Mesendoderm (in vitro differentiated cells): Measurements from ENCODE around the gene FBXO48.

ENCODE experiments used
- DNase-seq: peaks from one replicate; pipeline ENCODE4 v3.0.0; 2013
- H2AK5ac ChIP-seq: 2 replicates; pipeline ENCODE4 v1.6.1; 2013; ENCODE audit warnings: low read length, inconsistent platforms
- H2BK120ac ChIP-seq: 2 replicates; pipeline ENCODE4 v1.6.1; 2013; ENCODE audit warnings: low read depth, mild to moderate bottlenecking, low read length, moderate library complexity, mixed read lengths
- H2BK15ac ChIP-seq: replicated peaks from 2 replicates; pipeline ENCODE4 v1.6.1; 2013; ENCODE audit warnings: low read depth, mild to moderate bottlenecking, moderate library complexity
- H2BK5ac ChIP-seq: 2 replicates; pipeline ENCODE4 v1.6.1; 2013; ENCODE audit warnings: low read length, inconsistent platforms
- H3K18ac ChIP-seq: 2 replicates; pipeline ENCODE4 v1.6.1; 2013; ENCODE audit warnings: mild to moderate bottlenecking, low read length, mixed read lengths
- H3K23ac ChIP-seq: one replicate; pipeline ENCODE4 v1.6.1; 2013; ENCODE audit warnings: low read length
- H3K27ac ChIP-seq: 2 replicates; pipeline ENCODE4 v1.5.1; 2013; ENCODE audit warnings: low read depth, mild to moderate bottlenecking, inconsistent platforms, low read length, moderate library complexity
- H3K27me3 ChIP-seq: 2 replicates; pipeline ENCODE4 v1.6.1; 2013; ENCODE audit warnings: low read length, control low read depth, mild to moderate bottlenecking, inconsistent platforms; ENCODE audit not compliant: insufficient read depth, poor library complexity
- H3K36me3 ChIP-seq: 2 replicates; pipeline ENCODE4 v1.6.1; 2013; ENCODE audit warnings: low read length, inconsistent platforms; ENCODE audit not compliant: control insufficient read depth, insufficient read depth
- H3K4ac ChIP-seq: one replicate; pipeline ENCODE4 v1.6.1; 2013; ENCODE audit warnings: low read depth, mild to moderate bottlenecking, low read length, moderate library complexity
- H3K4me1 ChIP-seq: 2 replicates; pipeline ENCODE4 v1.6.1; 2013; ENCODE audit warnings: low read depth, low read length, inconsistent platforms; ENCODE audit not compliant: control insufficient read depth
- H3K4me2 ChIP-seq: 2 replicates; pipeline ENCODE4 v1.6.1; 2013; ENCODE audit warnings: low read length
- H3K4me3 ChIP-seq: 2 replicates; pipeline ENCODE4 v1.5.1; 2013; ENCODE audit warnings: mild to moderate bottlenecking, low read length
- H3K56ac ChIP-seq: one replicate; pipeline ENCODE4 v1.6.1; 2013; ENCODE audit warnings: low read length
- H3K79me1 ChIP-seq: 2 replicates; pipeline ENCODE4 v1.6.1; 2013; ENCODE audit warnings: low read length, inconsistent platforms
- H3K79me2 ChIP-seq: 2 replicates; pipeline ENCODE4 v1.6.1; 2013; ENCODE audit warnings: mild to moderate bottlenecking, low read length; ENCODE audit not compliant: control insufficient read depth, insufficient read depth
- H3K9ac ChIP-seq: 2 replicates; pipeline ENCODE4 v1.6.1; 2013; ENCODE audit warnings: low read length, inconsistent platforms
- H4K5ac ChIP-seq: one replicate; pipeline ENCODE4 v1.6.1; 2013; ENCODE audit warnings: low read length
- H4K8ac ChIP-seq: one replicate; pipeline ENCODE4 v1.6.1; 2013; ENCODE audit warnings: low read depth, mild to moderate bottlenecking, control low read depth, low read length, moderate library complexity
- WGBS: extraction: QIAGEN DNeasy Blood & Tissue Kit; methylation state at CpG from one replicate; pipeline ENCODE4 v1.1.7; 2013; ENCODE audit warnings: low lambda C conversion rate, missing lambda C conversion rate; ENCODE audit not compliant: insufficient coverage; ENCODE audit errors: extremely low coverage; 5-methylcytosine and 5-hydroxymethylcytosine counted together

The FBXO48 gene

DNA sequence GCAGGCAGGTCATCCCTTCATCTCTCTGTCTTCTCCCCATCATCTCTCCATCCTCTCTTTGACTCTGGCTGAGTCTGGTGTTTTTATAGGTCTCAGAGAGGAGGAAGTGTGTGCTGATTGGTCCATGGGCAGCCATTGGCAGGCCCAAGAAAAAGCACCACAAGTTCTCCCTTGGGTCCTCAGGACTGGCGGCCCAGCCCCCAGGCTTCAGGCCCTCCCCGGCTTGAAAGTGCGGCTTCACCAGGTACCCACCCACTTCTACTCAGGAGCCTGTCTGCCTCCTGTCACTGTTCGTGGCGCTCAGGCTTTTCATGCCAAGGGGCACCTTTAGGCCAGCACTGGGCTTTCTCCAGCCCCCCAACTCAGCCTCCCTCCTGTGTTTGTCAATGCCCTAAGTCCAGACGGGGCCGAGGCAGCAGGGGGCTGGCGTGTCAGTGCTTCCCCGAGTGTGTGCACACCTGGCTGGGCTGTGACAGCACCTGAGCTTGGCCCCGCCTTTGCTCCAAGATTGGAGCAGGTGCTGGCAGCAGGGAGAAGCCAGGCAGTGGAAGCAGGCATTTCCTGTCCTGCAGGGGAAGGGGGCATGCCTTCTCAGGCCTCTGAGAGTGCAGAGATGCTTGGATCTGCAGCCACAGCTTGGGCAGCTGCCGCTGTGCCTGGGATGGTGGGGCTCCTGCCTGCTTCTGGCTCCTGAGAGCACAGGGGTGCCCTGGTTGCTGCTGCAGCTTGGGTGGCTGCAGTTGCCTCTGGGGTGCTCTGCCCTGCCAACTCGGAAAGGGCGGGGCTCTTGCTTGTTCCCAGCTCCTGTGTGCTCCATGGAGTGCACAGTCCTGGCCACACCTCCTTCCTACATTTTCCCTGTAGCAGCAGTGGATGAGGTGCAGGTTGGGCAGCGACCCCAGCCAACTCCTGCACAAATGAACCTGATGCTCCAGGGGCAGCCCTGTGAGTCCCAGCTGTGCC, 34.1 kb downstream of the FBXO48 start:
- Histone ChIP-seq H3K4ac (no peak overlapping the region), H4K8ac (no peak overlapping the region), H3K27ac (no peak overlapping the region), H3K79me1 (no peaks in the 10 kb centered on the region), H2BK5ac (no peak overlapping the region), H3K4me3 (no peak overlapping the region), H3K36me3 (no peaks in the 10 kb centered on the region), H3K4me1 (peaks cover 2% of the 10 kb centered on the region), H4K5ac (no peak overlapping the region), H3K9ac (no peak overlapping the region), H3K23ac (no peak overlapping the region), H2BK15ac (no peak overlapping the region), H3K79me2 (no peaks in the 10 kb centered on the region), H3K27me3 (no peaks in the 10 kb centered on the region), H3K56ac (no peak overlapping the region), H3K18ac (no peak overlapping the region), H2BK120ac (no peak overlapping the region), H3K4me2 (no peak overlapping the region), H2AK5ac (no peak overlapping the region)
- no peak for DNase-seq
- WGBS: no CpG with 5 or more reads among the region's 14 CpGs

DNA sequence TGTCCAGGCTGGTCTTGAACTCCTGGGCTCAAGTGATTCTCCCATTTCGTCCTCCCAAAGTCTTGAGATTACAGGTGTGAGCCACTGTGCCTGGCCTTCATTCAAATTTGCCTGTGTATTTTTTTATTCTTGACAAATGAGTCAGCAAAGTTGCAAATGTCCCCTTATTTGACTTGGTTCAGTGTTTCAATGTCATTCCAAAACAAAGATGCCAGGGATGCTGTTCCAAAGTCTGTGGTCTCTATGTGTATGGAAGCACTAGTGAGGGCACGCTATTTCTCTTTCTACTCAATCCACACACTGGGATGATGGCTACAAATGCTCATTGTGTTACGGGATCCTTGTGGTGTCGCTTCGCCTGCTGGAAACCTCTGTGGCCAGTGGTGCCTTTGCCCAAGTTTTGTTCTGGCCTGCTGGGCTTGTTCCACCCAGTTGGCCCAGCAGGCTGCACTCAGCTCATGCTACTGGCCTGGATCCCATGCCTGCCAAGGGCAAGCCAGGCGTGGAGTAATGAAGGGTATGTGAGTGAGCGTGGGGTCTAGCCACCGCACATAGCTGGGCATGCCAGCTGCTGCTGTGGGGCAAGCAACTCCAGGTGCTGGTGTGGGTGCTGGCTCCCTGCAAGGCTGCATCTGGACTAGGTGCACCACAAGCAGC, 35.6 kb downstream of the FBXO48 start:
- Histone ChIP-seq H3K9ac (no peak overlapping the region), H4K5ac (no peak overlapping the region), H2BK15ac (no peak overlapping the region), H3K27ac (no peak overlapping the region), H2AK5ac (no peak overlapping the region), H3K79me1 (no peaks in the 10 kb centered on the region), H3K4me3 (no peak overlapping the region), H3K4me2 (no peak overlapping the region), H4K8ac (no peak overlapping the region), H2BK5ac (no peak overlapping the region), H3K18ac (no peak overlapping the region), H3K23ac (no peak overlapping the region), H3K4me1 (peaks cover 2% of the 10 kb centered on the region), H3K79me2 (no peaks in the 10 kb centered on the region), H3K56ac (no peak overlapping the region), H3K36me3 (no peaks in the 10 kb centered on the region), H2BK120ac (no peak overlapping the region), H3K4ac (no peak overlapping the region), H3K27me3 (no peaks in the 10 kb centered on the region)
- WGBS: no CpG with 5 or more reads among the region's 8 CpGs
- no peak for DNase-seq

DNA sequence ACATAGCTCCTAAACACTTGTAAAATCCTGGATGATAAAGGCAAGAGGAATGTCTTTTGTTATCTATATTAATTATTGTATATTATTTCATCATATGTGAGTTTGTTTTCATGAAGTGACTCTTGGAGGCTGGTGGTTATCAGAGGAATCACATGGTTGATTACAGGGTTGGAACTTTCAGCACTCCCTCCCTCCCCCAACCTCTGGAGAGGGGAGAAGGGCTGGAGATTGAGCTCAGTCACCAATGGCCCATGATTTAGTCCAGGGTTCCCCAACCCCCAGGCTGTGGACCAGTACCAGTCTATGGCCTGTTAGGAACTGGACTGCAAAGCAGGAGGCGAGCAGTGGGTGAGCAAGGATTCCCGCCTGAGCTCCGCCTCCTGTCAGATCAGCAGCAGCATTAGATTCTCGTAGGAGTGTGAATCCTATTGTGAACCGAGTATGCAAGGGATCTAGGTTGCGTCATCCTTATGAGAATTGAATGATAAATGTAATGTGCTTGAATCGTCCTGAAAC, 37.7 kb downstream of the FBXO48 start:
- no peak overlapping the region for H3K27ac ChIP-seq
- DNase-seq: no peak
- no peak overlapping the region for H3K4me2 ChIP-seq
- H2BK15ac ChIP-seq: no peak overlapping the region
- H3K9ac ChIP-seq: no peak overlapping the region
- no peaks in the 10 kb centered on the region for H3K79me1 ChIP-seq
- peaks cover 2% of the 10 kb centered on the region for H3K4me1 ChIP-seq
- H3K4ac ChIP-seq: no peak overlapping the region
- no peak overlapping the region for H4K8ac ChIP-seq
- H2BK120ac ChIP-seq: no peak overlapping the region
- H4K5ac ChIP-seq: no peak overlapping the region
- H3K56ac ChIP-seq: no peak overlapping the region
- H2BK5ac ChIP-seq: no peak overlapping the region
- no peak overlapping the region for H3K23ac ChIP-seq
- no peaks in the 10 kb centered on the region for H3K79me2 ChIP-seq
- whole genome bisulfite sequencing: no CpG with 5 or more reads among the region's 7 CpGs
- no peak overlapping the region for H3K18ac ChIP-seq
- no peaks in the 10 kb centered on the region for H3K36me3 ChIP-seq
- no peak overlapping the region for H2AK5ac ChIP-seq
- H3K27me3 ChIP-seq: no peaks in the 10 kb centered on the region
- no peak overlapping the region for H3K4me3 ChIP-seq

DNA sequence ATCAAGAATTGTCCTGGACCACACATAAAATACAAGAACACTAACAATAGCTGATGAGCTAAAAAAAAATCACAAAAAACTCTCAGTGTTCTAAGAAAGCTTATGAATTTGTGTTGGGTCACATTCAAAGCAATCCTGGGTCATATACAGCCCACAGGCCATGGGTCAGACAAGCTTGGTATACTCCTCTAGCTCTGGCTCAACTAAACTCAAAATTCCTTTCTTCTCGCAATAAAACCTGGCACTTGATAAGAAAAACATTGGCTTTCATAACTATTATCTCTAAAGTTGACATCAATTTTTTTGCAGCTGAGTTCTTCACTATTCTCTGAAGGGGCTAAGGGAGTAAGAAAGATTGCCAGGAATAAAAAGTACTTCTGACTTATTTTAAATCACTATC, 38.3 kb downstream of the FBXO48 start:
- Histone ChIP-seq H3K36me3 (no peaks in the 10 kb centered on the region), H3K79me1 (no peaks in the 10 kb centered on the region), H3K4me1 (peaks cover 2% of the 10 kb centered on the region), H2BK120ac (no peak overlapping the region), H3K4me3 (no peak overlapping the region), H3K4ac (no peak overlapping the region), H3K56ac (no peak overlapping the region), H4K8ac (no peak overlapping the region), H2BK5ac (no peak overlapping the region), H3K27me3 (no peaks in the 10 kb centered on the region), H3K27ac (no peak overlapping the region), H3K4me2 (no peak overlapping the region), H3K23ac (no peak overlapping the region), H3K9ac (no peak overlapping the region), H4K5ac (no peak overlapping the region), H3K18ac (no peak overlapping the region), H3K79me2 (no peaks in the 10 kb centered on the region), H2AK5ac (no peak overlapping the region), H2BK15ac (no peak overlapping the region)
- WGBS: no CpG with 5 or more reads among the region's 1 CpG
- no peak for DNase-seq

DNA sequence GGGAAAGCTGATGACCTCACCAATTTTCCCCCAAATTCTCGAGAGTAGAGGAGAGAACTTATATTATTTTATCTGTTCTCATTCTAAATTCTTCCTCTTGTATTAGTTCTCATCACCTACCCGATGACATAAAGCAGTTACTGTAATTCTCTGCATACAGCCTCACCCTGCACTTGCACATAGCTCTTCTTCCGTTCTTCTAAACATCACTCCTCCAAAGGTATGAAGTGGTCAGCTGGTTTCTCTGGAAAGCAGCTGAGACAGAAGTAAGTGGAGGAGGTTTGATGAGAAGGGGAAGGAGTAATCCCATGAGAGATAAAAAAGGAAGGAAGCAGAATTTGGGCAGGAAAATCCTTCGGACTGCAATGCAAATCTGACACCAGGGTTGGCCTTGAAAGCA, 39.0 kb downstream of the FBXO48 start:
- Histone ChIP-seq H3K79me2 (no peaks in the 10 kb centered on the region), H3K56ac (no peak overlapping the region), H3K4ac (no peak overlapping the region), H3K23ac (no peak overlapping the region), H2BK15ac (no peak overlapping the region), H3K27me3 (no peaks in the 10 kb centered on the region), H4K5ac (no peak overlapping the region), H3K4me2 (no peak overlapping the region), H3K4me1 (peaks cover 2% of the 10 kb centered on the region), H3K79me1 (no peaks in the 10 kb centered on the region), H3K27ac (no peak overlapping the region), H3K9ac (no peak overlapping the region), H2BK5ac (no peak overlapping the region), H4K8ac (no peak overlapping the region), H3K18ac (no peak overlapping the region), H3K36me3 (no peaks in the 10 kb centered on the region), H3K4me3 (no peak overlapping the region), H2AK5ac (no peak overlapping the region), H2BK120ac (no peak overlapping the region)
- DNase-seq: no peak
- WGBS: no CpG with 5 or more reads among the region's 4 CpGs
